Cardiac fibroblast (primary cell): Measurements from ENCODE around the gene ITPR3.

Source experiments
- DNase-seq, 2 donors: peaks; one replicate each; pipeline versions ENCODE4 v3.0.0 to v3.0.0-alpha.2; 2010; ENCODE audit warnings: low read depth in 2 of 2
- H3K4me3 ChIP-seq, 2 donors: replicated peaks in 1 of 2; 1 replicate in 1 of 2; 2 replicates in 1 of 2; pipeline ENCODE4 v1.5.1; 2011; ENCODE audit warnings: low read depth in 2 of 2, low read length in 2 of 2, mild to moderate bottlenecking in 2 of 2, moderate library complexity in 1 of 2
- CTCF ChIP-seq: IDR thresholded peaks from one replicate; pipeline ENCODE4 v1.5.1; 2011; ENCODE audit warnings: low read depth, mild to moderate bottlenecking, low read length, inconsistent platforms

ITPR3 gene

GRCh38 chr6:33731751-33732282 is 110.7 kb downstream of the ITPR3 start:
- no peak for DNase-seq
- no peak overlapping the region for H3K4me3 ChIP-seq
- no peak for TF ChIP-seq CTCF

- H3K4me3 ChIP-seq = no peak overlapping the region
- no peak for TF ChIP-seq CTCF
- no peak for DNase-seq
Measured at GRCh38 chr6:33732385-33732784, 111.3 kb downstream of the ITPR3 start.

- no peak for TF ChIP-seq CTCF
- no peak overlapping the region for H3K4me3 ChIP-seq
- DNase-seq = no peak
Measured at GRCh38 chr6:33732817-33733708, 111.9 kb downstream of the ITPR3 start.

GRCh38 chr6:33733709-33734007 is 112.5 kb downstream of the ITPR3 start:
- no peak for DNase-seq
- TF ChIP-seq CTCF = no peak
- H3K4me3 ChIP-seq = no peak overlapping the region

- H3K4me3 ChIP-seq = no peak overlapping the region
- no peak for DNase-seq
- TF ChIP-seq CTCF = no peak
Measured at GRCh38 chr6:33735216-33735615, 114.1 kb downstream of the ITPR3 start.

GRCh38 chr6:33737267-33738026 is 116.3 kb downstream of the ITPR3 start:
- DNase-seq = no peak
- TF ChIP-seq CTCF = no peak

More at GRCh38 chr6:33737267-33738026, 116.3 kb downstream of the ITPR3 start:
- no peak overlapping the region for H3K4me3 ChIP-seq
